Fibroblast of skin of right biceps (primary cell): ENCODE measurements around the gene ARHGEF12.

Experiments used
- DNase-seq: peaks from one replicate; pipeline ENCODE4 v3.0.0-alpha.2; 2013

Gene ARHGEF12

DNA sequence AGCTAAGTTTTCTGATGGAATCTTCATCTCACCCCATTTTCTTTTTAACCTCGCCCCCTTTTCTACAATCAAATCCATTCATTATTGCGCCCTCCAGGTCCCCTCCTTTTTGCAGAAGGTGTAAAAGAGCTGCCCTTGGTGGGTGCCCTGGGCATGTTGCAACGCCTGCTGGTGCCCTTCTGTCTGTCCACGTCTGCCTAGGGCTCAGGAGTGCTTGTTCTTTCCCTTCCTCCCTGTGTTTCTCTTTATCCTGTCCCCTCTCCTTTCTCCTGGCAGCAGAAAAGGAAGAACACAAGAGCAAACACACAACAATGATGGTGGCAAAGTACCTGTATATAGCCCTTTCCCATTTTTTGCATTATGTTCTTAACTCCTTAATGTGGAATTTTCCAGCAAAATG lies 17.3 kb upstream of the ARHGEF12 start:
- no peak for DNase-seq

DNA sequence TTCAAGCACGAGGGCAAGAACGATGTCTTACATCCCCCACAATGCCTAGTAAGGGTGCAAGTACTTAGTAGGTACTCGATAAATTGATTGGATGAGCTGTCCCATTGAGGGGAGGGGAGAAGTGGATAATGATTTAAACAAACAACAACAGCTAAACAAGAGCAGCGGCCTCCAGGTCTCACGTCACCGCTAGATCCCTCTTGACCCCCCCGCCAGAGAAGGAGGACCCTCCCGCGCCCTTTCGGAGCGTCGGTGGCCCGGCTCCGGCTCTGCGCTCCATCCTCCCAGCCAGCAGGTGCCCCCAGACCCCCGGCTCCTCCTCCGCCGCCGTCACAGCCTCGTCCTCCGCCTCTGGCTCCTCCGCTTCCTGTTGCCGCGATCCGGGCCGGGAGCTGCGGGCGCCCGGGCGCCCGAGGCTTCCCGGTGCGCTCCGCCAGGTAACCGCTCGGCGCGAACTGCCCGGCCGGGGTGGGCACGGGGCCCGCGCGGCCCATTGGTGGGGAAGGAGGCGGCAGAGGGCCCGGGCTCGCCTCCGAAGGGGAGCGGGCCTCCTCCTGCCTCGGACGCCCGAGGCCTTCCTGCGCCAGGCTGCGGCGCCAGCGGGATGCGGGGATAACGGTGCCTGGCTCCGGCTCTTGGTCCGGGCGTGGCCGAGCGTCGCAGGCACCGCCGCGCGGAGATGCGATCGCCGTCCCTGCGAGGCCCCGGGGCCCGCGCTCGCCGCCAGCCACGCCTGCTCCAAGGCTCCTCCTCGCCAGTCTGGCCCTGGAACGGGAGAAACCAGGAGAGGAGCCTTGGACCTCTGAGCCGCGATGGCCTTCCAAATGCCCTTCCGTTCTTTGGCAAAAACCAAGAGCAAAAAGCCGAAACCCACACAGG lies 11.0 kb upstream of the ARHGEF12 start, which contains the start of gene TLCD5:
TSS of gene TLCD5 (plus strand) at position 368 of the 879 bp plus-strand sequence. CDS start 2,143 bp downstream, outside the sequence.
- DNase-seq = peak; percentile 76

DNA sequence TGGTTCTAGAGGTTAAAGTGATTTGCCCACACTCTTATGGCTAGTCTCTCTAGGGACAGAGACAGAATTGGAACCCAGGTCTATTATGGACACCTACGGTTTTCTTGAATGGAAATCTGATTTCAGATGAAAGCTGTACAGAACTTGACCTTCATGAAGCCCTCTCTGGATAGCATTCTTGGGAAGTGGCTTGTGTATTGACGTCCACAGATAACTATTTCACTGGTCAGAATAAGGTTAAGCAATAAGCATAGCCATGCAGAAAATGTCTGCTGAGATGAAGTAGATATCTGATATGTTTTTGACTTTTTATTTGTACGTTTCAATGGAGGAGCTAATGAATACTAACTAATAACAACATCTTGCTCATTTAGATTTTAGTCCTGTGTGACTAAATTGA lies 10.0 kb upstream of the ARHGEF12 start:
- peak; percentile 54 for DNase-seq

DNA sequence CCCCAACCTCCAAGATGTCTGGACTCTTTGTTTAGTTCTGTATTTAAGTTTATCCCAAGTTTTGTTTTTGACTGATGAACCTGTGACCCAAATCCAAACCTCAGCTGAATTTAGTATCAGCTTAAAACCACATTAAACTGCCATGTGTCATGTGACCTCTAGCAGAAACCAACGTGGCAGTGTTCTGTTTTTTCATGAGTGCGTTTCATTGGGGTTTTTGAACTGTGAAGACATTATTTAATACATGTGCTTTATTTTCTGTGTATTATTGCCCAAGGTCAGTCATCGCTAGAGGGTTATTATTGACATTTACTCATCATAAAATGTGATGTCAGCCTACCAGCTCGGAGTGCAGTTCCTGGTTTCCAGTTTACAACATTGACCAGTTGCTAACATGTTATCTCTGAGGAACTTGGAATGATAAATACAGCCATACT lies 9.3 kb upstream of the ARHGEF12 start:
- no peak for DNase-seq

DNA sequence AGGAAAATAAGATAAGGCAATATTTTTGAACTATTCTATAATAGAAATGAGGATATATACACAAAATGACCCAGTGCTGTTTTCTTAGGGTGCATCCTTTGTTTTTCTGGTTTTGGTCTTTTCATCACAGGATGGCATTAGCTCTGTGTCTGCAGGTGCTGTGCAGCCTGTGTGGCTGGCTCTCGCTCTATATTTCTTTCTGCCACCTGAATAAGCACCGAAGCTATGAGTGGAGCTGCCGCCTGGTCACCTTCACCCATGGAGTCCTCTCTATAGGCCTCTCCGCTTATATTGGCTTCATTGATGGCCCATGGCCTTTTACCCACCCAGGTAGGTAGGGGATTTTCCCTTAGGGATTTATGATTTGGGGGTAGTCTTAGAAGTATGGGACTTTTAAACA lies 8.9 kb upstream of the ARHGEF12 start:
- no peak for DNase-seq

DNA sequence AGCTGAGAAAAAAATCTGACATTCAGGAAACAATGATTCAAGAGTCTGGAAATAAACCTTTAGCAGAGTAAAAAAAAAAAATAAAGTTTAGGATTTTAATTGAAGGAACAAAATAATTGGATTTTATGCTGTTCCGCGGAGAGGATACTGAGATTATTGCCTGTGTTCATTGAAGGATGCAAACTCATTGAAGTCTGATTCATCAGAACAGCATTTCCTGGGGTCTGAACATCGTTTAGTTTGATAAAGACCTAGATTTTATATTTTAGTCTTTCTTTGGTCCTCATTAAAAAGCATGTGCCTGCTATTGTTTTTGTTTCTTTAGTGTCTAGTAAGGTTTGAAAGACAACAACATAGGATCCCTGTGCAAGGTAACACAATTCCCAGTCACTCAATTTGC lies 6.7 kb upstream of the ARHGEF12 start:
- peak; percentile 36 for DNase-seq

DNA sequence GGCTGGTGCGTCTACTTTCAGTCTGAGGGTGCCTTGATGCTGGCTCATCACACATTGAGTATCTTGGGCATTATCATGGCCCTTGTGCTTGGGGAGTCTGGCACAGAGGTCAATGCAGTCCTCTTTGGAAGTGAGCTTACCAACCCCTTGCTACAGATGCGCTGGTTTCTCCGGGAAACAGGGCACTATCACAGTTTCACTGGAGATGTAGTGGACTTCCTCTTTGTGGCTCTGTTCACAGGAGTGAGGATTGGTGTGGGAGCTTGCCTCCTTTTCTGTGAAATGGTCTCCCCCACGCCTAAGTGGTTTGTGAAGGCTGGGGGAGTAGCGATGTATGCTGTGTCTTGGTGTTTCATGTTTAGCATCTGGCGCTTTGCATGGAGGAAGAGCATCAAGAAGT lies 6.2 kb upstream of the ARHGEF12 start:
- no peak for DNase-seq

DNA sequence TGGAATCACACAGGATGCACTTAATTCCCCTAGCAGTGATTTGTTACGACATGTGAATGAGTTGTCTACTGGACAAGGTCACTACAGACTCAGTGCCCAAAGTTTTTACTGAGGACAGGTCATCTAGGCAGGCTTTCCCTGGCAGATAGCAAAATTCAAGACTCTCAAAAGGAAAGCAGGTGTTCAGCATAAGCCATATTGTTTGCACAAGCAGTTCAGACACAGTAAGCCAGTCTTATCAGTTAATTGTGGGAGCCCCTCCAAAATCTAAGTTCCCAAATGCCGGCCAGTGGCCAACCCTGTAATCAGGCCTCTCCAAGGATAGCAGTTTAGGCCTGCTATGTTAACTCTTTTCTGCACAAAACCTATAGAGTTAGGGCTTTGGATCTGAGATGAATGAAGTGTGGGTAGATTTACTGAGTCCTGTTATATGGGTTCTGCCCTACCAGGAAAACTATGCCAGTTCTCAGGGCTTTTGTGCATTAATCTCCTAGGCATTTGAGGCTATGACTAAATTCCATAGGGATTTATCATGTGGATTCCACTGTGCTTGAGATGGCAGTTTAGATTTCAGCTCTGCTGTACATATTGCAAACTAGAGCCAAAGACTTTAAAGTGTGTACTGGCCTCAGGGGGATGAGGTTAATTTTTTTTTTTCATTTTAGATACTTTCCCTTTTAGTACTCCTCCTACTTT lies 4.8 kb upstream of the ARHGEF12 start:
- peak; percentile 94 for DNase-seq

DNA sequence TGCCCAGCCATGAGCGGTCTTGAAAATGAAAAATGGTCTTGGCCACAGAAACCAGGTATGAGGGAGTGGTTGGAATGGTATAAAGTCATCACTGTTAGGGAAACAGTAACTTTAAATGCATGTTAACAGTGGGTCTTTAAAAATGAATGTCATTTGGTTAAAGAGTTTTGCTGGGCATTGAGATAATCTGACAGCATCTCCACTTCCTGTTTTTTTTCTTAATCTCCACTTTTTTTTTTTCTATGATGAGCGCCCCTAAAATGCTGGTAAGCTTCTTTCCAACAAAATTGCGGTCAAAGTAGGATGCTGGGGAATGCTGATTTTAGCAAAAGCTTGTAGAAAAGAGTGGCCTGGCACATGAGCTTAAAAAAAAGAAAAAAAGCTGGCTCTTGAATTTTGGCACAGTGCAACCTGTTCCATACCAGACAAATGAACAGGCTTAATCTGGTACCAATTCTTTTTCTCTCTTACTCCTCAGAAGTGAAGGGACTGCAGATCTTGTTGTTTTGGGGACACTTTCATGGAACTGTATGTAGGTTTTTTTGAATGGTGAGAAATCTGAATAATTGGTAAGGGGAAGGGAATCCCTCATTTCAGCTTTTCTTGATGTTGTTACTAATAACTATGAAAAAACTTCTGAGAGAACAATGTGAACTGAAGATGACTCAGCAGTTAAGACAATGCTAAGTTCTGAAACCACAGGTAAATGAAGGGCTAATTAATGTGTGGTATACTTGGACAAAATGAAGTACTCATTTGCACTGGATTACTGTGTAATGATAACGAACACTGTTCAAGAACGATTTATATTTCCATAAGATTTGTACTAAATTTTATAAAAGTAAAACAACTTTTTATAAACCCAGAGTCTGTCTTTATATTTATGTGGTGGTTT lies 3.1 kb upstream of the ARHGEF12 start:
- no peak for DNase-seq

DNA sequence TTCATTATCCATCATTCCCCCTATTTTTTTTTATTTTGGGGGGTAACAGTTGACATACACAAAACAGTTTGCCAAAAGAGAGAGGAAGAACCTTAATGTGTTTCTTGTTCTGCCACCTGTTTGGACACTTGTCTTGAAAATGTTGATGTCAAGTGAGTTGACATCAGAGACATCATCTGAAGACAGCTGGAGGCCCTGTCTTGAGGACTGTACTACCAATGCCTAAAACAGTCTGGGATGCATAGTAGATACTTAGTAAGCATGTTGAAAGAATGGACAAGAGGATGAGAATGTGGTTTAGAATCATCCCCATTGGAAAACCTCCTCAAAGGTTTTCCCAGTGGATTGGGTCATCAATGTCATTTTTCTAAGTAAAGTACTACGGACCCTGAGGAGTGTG lies 2.4 kb upstream of the ARHGEF12 start:
- DNase-seq = no peak

DNA sequence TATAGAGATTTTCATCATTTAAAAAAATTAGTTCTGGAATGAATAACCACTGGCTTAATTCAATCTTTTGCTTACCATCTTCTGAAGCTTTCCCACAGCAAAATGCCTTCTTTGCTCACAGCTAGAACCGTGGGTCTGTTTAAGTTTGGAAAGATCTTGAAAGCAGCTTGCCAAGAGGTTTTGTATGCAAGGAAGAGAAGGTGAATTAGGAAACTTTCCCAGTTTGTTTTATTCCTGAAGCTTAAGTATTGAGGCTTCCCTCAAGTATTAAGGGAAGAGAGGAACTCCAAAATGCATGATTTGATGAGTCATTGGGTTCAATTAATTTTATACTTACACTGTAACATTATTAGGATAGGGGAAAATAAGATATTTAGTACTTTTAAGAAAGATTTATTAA lies 1.9 kb upstream of the ARHGEF12 start:
- no peak for DNase-seq

DNA sequence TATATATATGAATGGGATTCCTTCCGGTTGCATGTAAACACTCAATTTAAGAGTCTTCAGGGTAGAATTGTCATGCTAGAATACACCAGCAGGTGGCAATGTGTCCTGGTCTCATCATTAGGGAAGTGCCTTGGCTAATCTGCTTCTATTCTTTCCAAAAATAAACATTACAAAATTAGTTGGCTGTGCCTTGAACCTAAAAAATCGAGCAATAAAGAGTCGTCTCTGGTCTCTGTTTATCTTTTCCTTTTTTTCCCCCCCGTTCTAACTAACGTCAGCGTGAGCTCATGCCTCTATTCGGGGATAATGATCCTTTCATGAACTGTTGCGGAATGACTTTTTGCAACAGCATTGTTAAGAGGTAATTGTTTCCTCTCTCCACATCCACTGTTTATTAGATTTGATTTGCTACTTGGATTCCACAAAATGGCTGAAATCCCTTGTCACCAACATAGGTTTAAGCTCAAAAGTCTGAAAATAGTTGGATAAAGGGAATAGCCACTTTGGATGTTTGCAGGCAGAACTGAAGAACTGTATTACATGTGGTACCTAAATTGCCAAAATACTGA lies 1.2 kb upstream of the ARHGEF12 start:
- peak; percentile 84 for DNase-seq

DNA sequence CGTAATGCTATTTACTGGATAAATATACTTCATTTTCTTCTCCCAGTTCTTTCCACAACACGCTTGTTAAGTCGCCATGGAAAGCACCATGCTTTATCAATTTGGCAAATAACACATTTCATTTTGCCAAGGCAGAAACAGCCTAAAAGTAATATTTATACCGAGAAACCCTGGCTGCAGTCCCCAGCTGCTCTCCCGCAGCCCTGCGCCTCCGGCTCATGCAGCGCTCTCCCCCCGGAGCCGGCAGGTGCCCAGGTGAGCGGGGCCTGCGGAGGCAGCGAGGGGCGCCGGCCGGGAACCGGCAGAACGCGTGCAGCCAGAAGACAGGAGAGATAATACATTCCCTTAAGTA lies 681 bp upstream of the ARHGEF12 start:
- no peak for DNase-seq

DNA sequence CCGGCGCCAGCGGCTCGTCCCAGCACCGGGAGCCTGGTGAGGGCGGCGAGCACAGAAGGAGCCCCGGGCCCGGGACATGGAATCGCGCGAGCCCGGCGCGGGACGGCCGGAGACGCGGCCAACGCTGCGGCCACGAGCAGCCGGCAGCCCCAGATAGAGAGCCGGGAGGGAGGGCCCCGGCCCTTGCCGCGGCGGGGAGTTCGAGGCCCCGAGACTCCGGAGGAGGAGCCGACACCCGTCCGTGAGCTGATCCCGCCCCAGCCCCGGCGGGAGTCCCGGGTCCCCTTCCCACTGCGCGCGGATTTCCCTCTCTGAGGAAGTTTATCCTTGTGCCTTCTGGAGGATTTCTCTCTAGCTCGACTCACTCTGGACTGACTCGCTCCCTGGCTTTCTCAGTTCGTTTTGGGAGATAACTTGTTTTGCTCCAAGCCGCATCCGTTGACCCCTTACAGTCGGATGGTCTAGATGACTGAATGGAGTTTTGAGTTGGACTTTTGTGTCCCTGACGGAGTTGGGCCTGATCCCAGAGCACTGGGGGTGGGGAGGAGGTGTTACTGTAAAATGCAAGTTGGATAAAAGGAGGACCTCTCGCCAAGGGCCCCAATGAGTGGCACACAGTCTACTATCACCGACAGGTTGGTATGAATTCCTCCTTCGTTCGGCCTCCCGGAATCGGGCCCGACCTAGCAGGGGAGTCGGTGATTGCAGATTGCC lies 585 bp downstream of the ARHGEF12 start:
- DNase-seq = peak; percentile 45

DNA sequence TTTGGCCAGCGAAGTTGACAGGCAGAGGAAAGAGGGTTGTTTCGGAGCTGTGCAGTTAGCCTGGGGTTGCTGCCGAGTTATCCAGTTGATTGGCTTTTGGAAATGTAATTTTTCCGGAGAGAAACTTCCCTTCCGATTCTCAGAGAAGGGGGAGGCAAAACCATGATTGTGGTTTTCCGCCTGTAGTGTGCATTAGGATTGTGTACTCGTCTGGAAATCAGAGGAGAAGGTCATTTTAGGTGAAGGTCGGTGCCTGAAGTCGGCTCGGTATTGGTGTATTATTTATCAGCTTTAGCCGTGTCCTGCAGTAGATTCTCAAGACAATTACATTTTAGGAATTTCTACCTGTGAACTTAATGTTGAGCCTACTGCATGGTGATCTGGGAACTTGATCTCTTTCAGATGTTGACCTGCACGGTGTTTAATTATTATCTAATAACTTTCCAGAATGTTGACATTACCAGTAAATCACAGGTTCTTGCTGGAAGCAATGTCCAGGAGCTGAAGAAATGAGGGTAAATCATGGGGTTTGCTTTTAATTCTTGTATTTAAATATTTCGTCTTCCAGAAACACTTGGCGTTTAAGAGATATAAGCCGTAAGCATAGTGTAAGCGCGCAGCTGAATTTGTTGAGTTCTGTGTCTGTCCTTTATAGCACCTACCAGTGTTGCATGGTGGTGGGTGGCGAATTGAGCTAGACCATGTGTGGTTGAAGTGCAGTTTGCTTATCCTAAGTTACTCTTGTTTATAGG lies 1.3 kb downstream of the ARHGEF12 start:
- no peak for DNase-seq

DNA sequence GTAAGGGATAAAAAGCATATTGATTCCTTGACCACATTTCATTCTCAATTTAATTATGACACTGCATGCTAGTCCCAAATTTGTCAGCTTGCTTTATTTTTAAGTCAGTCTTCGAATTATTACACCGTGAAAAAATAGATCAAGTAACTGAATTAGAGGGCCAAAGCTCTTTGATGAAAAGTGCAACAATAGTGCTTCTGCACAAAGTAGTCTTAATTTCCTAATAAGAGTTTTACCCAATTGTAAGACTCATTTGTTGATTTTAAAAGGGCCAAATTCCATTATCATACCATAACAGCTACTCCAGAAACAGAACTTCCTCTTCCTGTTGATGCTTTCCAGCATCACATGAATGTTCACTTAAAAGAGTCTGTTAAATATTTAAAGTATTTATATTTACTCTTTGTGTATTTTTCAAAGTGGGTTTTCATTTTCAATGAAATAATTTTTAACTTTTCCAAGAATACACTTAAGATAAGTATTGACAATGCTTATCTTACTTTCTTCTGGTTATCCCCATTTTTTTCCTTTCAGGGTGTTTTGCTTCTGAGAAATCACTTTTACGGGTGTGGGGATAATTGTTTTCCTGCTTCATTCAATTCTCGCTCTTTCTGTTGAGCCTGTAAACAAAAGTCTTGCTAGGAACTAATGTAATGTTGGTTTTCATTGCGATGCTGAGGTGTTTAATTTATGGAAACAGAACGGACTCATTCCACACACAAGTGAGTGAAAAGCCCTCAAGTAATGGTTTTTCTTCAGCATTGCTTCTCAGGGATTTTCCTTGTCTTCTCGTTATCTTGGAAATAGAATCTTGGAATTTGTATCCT lies 2.1 kb downstream of the ARHGEF12 start:
- DNase-seq = peak; percentile 31

DNA sequence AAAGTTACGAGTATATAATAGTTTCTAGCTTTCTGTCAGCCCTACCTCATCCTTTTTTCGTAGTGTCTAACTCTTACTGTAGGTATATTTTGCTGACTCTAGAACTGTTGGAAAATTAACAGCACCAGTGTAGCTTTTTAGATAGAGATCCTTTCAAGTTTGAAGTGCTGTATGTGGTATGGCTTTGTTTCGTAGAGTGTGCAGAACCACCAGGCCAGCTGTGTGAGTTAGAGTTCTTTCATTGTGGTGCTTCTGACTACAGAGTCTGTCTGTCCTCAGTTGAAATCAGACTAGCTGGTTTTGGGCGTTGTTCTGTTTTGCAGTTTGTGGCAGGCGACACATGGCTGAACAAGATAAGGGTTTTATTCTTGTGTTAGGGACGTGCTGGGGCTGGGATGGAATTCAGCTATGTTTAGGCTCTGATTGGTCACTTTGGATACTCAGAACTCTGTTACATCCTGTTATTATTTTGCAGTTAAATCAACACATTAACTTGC lies 3.2 kb downstream of the ARHGEF12 start:
- peak; percentile 29 for DNase-seq

DNA sequence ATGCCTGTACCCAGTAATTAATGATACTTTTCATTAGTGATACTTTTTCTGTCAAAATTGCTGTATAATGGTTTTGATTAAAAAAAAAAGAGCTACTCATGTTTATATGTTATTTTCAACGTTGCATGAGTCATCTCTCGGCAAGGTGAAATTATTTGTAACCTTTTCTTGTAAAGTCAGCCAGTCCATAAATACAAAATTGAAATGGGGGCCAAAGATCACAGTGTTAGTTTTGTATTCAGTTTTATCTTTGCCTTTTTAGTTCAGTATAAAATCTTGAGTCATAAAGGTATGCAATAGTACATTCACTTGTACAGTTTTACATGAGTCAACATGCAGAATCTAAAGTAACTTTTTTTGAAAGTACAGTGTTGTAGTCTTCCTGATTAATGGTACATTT lies 4.3 kb downstream of the ARHGEF12 start:
- no peak for DNase-seq

DNA sequence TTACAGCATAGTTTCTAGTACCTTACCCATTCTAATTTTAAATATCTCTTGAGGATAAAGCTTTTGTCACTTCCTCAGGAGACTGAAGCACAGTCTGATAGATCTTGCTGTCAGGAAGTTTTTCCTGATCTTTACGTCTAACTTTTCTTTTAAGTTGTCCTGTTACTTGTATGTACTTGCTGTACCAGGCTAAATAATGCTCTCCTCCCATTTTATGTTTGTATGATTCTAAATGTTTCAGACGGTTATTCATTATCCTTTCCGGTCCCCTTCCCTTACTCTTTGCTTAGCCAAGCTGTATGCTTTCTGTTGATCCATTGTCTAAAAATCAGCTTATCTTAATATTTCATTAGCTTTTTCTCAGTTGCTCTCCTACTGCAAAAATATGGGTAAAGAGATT lies 6.0 kb downstream of the ARHGEF12 start:
- no peak for DNase-seq

DNA sequence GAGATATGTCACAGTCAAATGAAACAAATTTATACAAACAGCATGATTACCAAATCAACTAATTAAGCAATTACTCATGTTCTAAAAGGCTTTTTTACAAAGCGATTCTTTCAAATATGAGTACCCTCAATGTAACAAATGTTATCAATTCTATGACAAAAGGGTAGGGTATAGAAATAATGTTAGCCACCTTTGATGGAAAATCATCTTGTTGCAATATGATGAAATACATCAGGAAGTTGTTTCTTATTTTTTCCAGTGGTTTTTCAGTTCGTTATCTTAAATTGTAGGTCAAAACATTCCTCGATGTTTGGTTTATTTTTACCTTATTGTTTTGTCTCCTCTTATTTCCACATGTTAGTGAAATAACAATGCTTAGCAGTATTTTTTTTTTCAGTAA lies 6.5 kb downstream of the ARHGEF12 start:
- DNase-seq = no peak
